Inflammatory macrophage (primary cell): ENCODE measurements around the gene TMEM119.

Experiments
- DNase-seq, 2 donors: peaks; one replicate each; pipeline ENCODE4 v3.0.0-alpha.2; 2020 to 2022
- total RNA-seq, 18 experiments: gene quantifications; one replicate each; lab custom pipeline; 2026; ENCODE audit warnings: mixed read lengths in 6 of 18, inconsistent platforms in 2 of 18; lab: John Stamatoyannopoulos, UW

TMEM119 gene
- 0 to 0.31 (median 0.04) reads per million in 18 experiments for total RNA-seq

- DNase-seq: no peak
These were observed at the start of gene TMEM119 for GRCh38 chr12:108597559-108598471. TSS of gene TMEM119 (minus strand) at chr12:108598084. CDS start at chr12:108592383, 5,701 bp downstream.

- DNase-seq: no peak
These were observed 49.0 kb upstream of the TMEM119 start for GRCh38 chr12:108646600-108647579.

- no peak for DNase-seq
These were observed 48.1 kb upstream of the TMEM119 start for GRCh38 chr12:108645686-108646599.

GRCh38 chr12:108644811-108645120 lies 46.9 kb upstream of the TMEM119 start:
- DNase-seq: no peak

GRCh38 chr12:108643941-108644810 lies 46.3 kb upstream of the TMEM119 start:
- no peak for DNase-seq

- no peak for DNase-seq
These were observed 45.2 kb upstream of the TMEM119 start for GRCh38 chr12:108642899-108643654.

GRCh38 chr12:108642269-108642870 lies 44.5 kb upstream of the TMEM119 start:
- no peak for DNase-seq

- DNase-seq: peak in 1 of 2 donors; percentile 20
These were observed 43.8 kb upstream of the TMEM119 start for GRCh38 chr12:108641446-108642268.

- no peak for DNase-seq
These were observed 43.0 kb upstream of the TMEM119 start for GRCh38 chr12:108640802-108641445.

- no peak for DNase-seq
These were observed 41.3 kb upstream of the TMEM119 start for GRCh38 chr12:108638997-108639822.

- peak; percentile 75 to 83 for DNase-seq
These were observed 40.4 kb upstream of the TMEM119 start for GRCh38 chr12:108638141-108638827.

GRCh38 chr12:108637222-108637971 lies 39.5 kb upstream of the TMEM119 start:
- peak; percentile 72 to 88 for DNase-seq

- DNase-seq: no peak
These were observed 38.3 kb upstream of the TMEM119 start for GRCh38 chr12:108635997-108636808.

- peak; percentile 75 to 80 for DNase-seq
These were observed 37.5 kb upstream of the TMEM119 start for GRCh38 chr12:108635201-108635996.
